ENCODE results near the gene COG1.

- TF ChIP-seq CTCF (optimal IDR thresholded peaks at IDR 0.05 in 1 of 3, IDR thresholded peaks at IDR 0.05 in 1 of 3, conservative IDR thresholded peaks at IDR 0.05 in 1 of 3; ENCODE audit: extremely low read depth in 1 of 3, insufficient read depth in 2 of 3, low read length in 3 of 3) (no peak), EZH2 (IDR thresholded peaks at IDR 0.05; ENCODE audit: low read length) (no peak)
These were observed 4.3 kb downstream of the COG1 start for GRCh38 chr17:73197161-73197560.
